Kidney epithelial cell (primary cell): Measurements from ENCODE around the gene SCNM1. TPM values are rescaled to one million over a fixed set of nuclear protein-coding genes. Genes with fewer than 3 reads are reported as not detected.

Experiments
- DNase-seq: peaks from one replicate; pipeline ENCODE4 v3.0.0-alpha.2; 2010; ENCODE audit warnings: low read depth
- H3K27me3 ChIP-seq: 2 replicates; pipeline ENCODE4 v1.6.0; 2011; ENCODE audit warnings: low read length; ENCODE audit not compliant: control insufficient read depth, insufficient read depth
- H3K36me3 ChIP-seq: 2 replicates; pipeline ENCODE4 v1.5.1; 2011; ENCODE audit warnings: low read length; ENCODE audit not compliant: control insufficient read depth, insufficient read depth
- H3K4me3 ChIP-seq: 2 replicates; pipeline ENCODE4 v1.5.1; 2011; ENCODE audit warnings: low read depth, mild to moderate bottlenecking, control low read depth, low read length
- CTCF ChIP-seq: IDR thresholded peaks from 2 replicates; pipeline ENCODE4 v1.5.1; 2011; ENCODE audit warnings: mild to moderate bottlenecking, moderate library complexity, low read length, control low read depth, inconsistent platforms; ENCODE audit not compliant: insufficient read depth, poor library complexity, severe bottlenecking
- total RNA-seq: library from RNA; depleted of rRNA; stranded (reverse); fragments of >200 nt; gene quantifications from 2 replicates; pipeline ENCODE4 v1.2.3, GENCODE V29; 2015

The SCNM1 gene
- total RNA-seq, 1 donor from 2014 or later = 52.6 TPM

- H3K36me3 ChIP-seq = no peaks in the 10 kb centered on the region
- no peak for TF ChIP-seq CTCF
- no peak overlapping the region for H3K4me3 ChIP-seq
- H3K27me3 ChIP-seq = peaks cover 14% of the 10 kb centered on the region
- no peak for DNase-seq
These were observed 33.5 kb upstream of the SCNM1 start for GRCh38 chr1:151132335-151133017.

GRCh38 chr1:151133018-151133806, 32.7 kb upstream of the SCNM1 start:
- no peak for DNase-seq
- H3K27me3 ChIP-seq = peaks cover 14% of the 10 kb centered on the region
- no peak for TF ChIP-seq CTCF
- no peak overlapping the region for H3K4me3 ChIP-seq
- no peaks in the 10 kb centered on the region for H3K36me3 ChIP-seq

- TF ChIP-seq CTCF = no peak
- no peak for DNase-seq
- peaks cover 14% of the 10 kb centered on the region for H3K27me3 ChIP-seq
- H3K36me3 ChIP-seq = no peaks in the 10 kb centered on the region
- H3K4me3 ChIP-seq = no peak overlapping the region
These were observed 31.5 kb upstream of the SCNM1 start for GRCh38 chr1:151134396-151134795.

GRCh38 chr1:151134991-151135390, 31.0 kb upstream of the SCNM1 start:
- no peaks in the 10 kb centered on the region for H3K36me3 ChIP-seq
- no peak overlapping the region for H3K4me3 ChIP-seq
- no peak for TF ChIP-seq CTCF
- peaks cover 14% of the 10 kb centered on the region for H3K27me3 ChIP-seq
- no peak for DNase-seq

- no peak for DNase-seq
These were observed 30.2 kb upstream of the SCNM1 start for GRCh38 chr1:151135433-151136385.

More at GRCh38 chr1:151135433-151136385, 30.2 kb upstream of the SCNM1 start:
- no peak for TF ChIP-seq CTCF
- H3K27me3 ChIP-seq = peaks cover 14% of the 10 kb centered on the region
- H3K36me3 ChIP-seq = no peaks in the 10 kb centered on the region
- no peak overlapping the region for H3K4me3 ChIP-seq
